GM23338 (cell line): ENCODE measurements around the gene LASP1NB.

Experiments
- ATAC-seq: fragments of 200-7000 bp; cut with Tn5 transposase; 3 replicates; pipeline ENCODE4 v1.9.1; 2020
- DNase-seq: peaks from one replicate; pipeline ENCODE4 v3.0.0-alpha.2; 2015; ENCODE audit warnings: low spot score
- H2AFZ ChIP-seq: fragments of 200-600 bp; sonication (generic); 2 replicates; pipeline ENCODE4 v1.8.0; 2016; ENCODE audit warnings: antibody characterized with exemption, mild to moderate bottlenecking, moderate library complexity
- H3F3A ChIP-seq: fragments of 200-600 bp; sonication (generic); replicated peaks from 2 replicates; pipeline ENCODE4 v1.8.0; 2017; ENCODE audit warnings: antibody characterized with exemption, mixed run types, low read depth
- H3K27ac ChIP-seq: fragments of 200-600 bp; sonication (generic); 2 replicates; pipeline ENCODE4 v1.6.1; 2016; ENCODE audit warnings: low read depth
- H3K27me3 ChIP-seq: fragments of 200-600 bp; sonication (generic); 2 replicates; pipeline ENCODE4 v1.8.0; 2016; ENCODE audit warnings: mild to moderate bottlenecking, mixed run types, moderate library complexity; ENCODE audit not compliant: insufficient read depth
- H3K36me3 ChIP-seq: fragments of 200-600 bp; sonication (generic); 2 replicates; pipeline ENCODE4 v1.8.0; 2016; ENCODE audit warnings: mild to moderate bottlenecking; ENCODE audit not compliant: insufficient read depth
- H3K4me1 ChIP-seq: fragments of 200-600 bp; sonication (generic); 2 replicates; pipeline ENCODE4 v1.8.0; 2016; ENCODE audit warnings: mild to moderate bottlenecking, moderate library complexity; ENCODE audit not compliant: insufficient read depth
- H3K4me2 ChIP-seq: fragments of 200-600 bp; sonication (generic); 2 replicates; pipeline ENCODE4 v1.7.1; 2017; ENCODE audit warnings: mixed run types
- H3K4me3 ChIP-seq: fragments of 200-600 bp; sonication (generic); 2 replicates; pipeline ENCODE4 v1.6.1; 2016; ENCODE audit warnings: mixed run types
- H3K79me2 ChIP-seq: fragments of 200-600 bp; sonication (generic); replicated peaks from 2 replicates; pipeline ENCODE4 v1.8.0; 2017; ENCODE audit warnings: mild to moderate bottlenecking; ENCODE audit not compliant: insufficient read depth
- H3K9me2 ChIP-seq: fragments of 200-600 bp; sonication (generic); 2 replicates; pipeline ENCODE4 v1.8.0; 2017; ENCODE audit not compliant: insufficient read depth
- H4K20me1 ChIP-seq: fragments of 200-600 bp; sonication (generic); replicated peaks from 2 replicates; pipeline ENCODE4 v1.8.0; 2017; ENCODE audit warnings: mild to moderate bottlenecking; ENCODE audit not compliant: insufficient read depth
- H3K27ac Mint-ChIP-seq: 2 replicates; pipeline ENCODE4 v1.8.0; 2020; ENCODE audit warnings: inconsistent platforms, mild to moderate bottlenecking, moderate library complexity, mixed read lengths
- H3K27me3 Mint-ChIP-seq: 3 replicates; pipeline ENCODE4 v1.8.0; 2022; ENCODE audit warnings: low read depth, mild to moderate bottlenecking, moderate library complexity, mixed read lengths, inconsistent platforms; ENCODE audit not compliant: insufficient read depth, poor library complexity
- H3K36me3 Mint-ChIP-seq: 3 replicates; pipeline ENCODE4 v1.8.0; 2021; ENCODE audit warnings: low read depth, mild to moderate bottlenecking, inconsistent platforms, moderate library complexity, mixed read lengths
- H3K4me1 Mint-ChIP-seq: 3 replicates; pipeline ENCODE4 v1.8.0; 2020; ENCODE audit warnings: mild to moderate bottlenecking, inconsistent platforms, mixed read lengths
- H3K4me3 Mint-ChIP-seq: 3 replicates; pipeline ENCODE4 v1.8.0; 2021; ENCODE audit warnings: moderate library complexity, mild to moderate bottlenecking, inconsistent platforms, mixed read lengths
- H3K9me3 Mint-ChIP-seq: 3 replicates; pipeline ENCODE4 v1.8.0; 2020; ENCODE audit warnings: moderate library complexity, mild to moderate bottlenecking, inconsistent platforms, mixed read lengths
- CTCF ChIP-seq, 2 experiments: fragments of 200-600 bp in 1 of 2; sonication (generic) in 1 of 2; conservative IDR thresholded peaks; 2 replicates each; pipeline versions ENCODE4 v1.5.1 to v1.6.1; 2016 to 2017; ENCODE audit warnings: antibody characterized with exemption in 2 of 2, low read depth in 2 of 2, mild to moderate bottlenecking in 2 of 2, moderate library complexity in 1 of 2
- ETS1 ChIP-seq: IDR thresholded peaks from 2 replicates; pipeline ENCODE4 v1.6.1; 2016; ENCODE audit warnings: antibody characterized with exemption
- EZH2phosphoT487 ChIP-seq: fragments of 200-600 bp; sonication (generic); IDR thresholded peaks from one replicate; pipeline ENCODE4 v1.8.1; 2018; ENCODE audit warnings: antibody characterized with exemption; ENCODE audit not compliant: unreplicated experiment
- NANOG ChIP-seq: IDR thresholded peaks from 2 replicates; pipeline ENCODE4 v1.6.1; 2016; ENCODE audit warnings: antibody characterized with exemption, borderline replicate concordance
- POLR2AphosphoS5 ChIP-seq: IDR thresholded peaks from 2 replicates; pipeline ENCODE4 v1.6.1; 2016; ENCODE audit warnings: antibody characterized with exemption, low read depth
- REST ChIP-seq: IDR thresholded peaks from one replicate; pipeline ENCODE4 v1.6.1; 2018; ENCODE audit warnings: antibody characterized with exemption; ENCODE audit not compliant: unreplicated experiment
- STAT1 ChIP-seq: IDR thresholded peaks from one replicate; pipeline ENCODE4 v1.6.1; 2016; ENCODE audit warnings: antibody characterized with exemption; ENCODE audit not compliant: unreplicated experiment
- ZNF114 ChIP-seq: fragments of 250-450 bp; sonication (Bioruptor Pico); IDR thresholded peaks from 2 replicates; pipeline ENCODE4 v1.5.0; 2020; ENCODE audit warnings: mild to moderate bottlenecking, moderate library complexity
- ZNF331 ChIP-seq: fragments of 250-450 bp; sonication (Bioruptor Pico); IDR thresholded peaks from 2 replicates; pipeline ENCODE4 v1.5.0; 2020; ENCODE audit warnings: low read depth, mild to moderate bottlenecking, moderate library complexity

LASP1NB gene

DNA sequence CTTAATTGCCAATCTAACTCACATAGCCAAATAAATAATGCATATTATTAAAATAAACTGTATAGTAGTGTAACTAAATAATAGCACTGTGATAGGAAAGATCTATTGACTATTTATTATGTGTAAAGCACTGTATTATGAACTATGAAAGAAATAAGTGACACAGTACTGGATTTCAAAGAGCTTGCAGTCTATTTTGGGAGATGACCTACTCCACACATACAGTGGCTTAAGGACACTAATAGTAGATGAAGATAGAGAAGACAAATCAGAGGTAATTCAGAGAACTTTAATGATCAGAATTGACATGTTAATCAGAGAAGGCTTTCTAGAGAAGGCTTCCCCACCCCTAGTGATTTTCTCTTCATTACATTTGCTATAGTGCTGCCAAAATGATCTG lies 14.6 kb downstream of the LASP1NB start (continued):
- TF ChIP-seq REST, result no peak
- TF ChIP-seq ZNF331 (CRISPR knock-in tag), result no peak
- TF ChIP-seq ZNF114 (CRISPR knock-in tag), result no peak

DNA sequence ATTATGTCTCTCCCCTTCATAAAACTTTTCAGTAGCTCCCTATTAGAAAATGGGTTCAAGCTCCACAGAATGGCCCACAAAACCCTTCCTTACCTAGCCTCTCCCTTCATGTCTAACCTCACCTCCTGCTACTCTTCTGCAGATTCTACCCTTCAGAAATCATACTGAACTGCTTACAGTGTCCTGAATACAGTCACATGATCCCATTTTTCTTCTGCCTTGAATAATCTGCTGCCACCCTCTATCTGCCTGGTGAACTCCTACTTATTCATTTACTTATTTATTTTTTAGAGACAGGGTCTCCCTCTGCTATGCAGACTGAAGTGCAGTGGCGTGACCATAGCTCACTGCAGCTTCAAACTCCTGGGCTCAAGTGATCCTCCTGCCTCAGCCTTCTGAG lies 15.0 kb downstream of the LASP1NB start:
- Histone ChIP-seq H3K27ac (no peak overlapping the region; the same call in 1 of the 2 replicates), H4K20me1 (no peaks in the 10 kb centered on the region), H3K36me3 (no peaks in the 10 kb centered on the region), H3K27me3 (no peaks in the 10 kb centered on the region), H3K4me1 (peaks cover 6% of the 10 kb centered on the region; the same call in 1 of the 2 replicates), H2AFZ (peak overlapping the region; percentile 39; the same call in 1 of the 2 replicates), H3K9me2 (no peaks in the 10 kb centered on the region), H3K79me2 (no peaks in the 10 kb centered on the region), H3F3A (no peaks in the 10 kb centered on the region), H3K4me2 (no peak overlapping the region), H3K4me3 (no peak overlapping the region)
- no peak overlapping the region for H3K4me3 Mint-ChIP-seq
- peaks cover 2% of the 10 kb centered on the region for H3K27me3 Mint-ChIP-seq
- DNase-seq (no peak), ATAC-seq (no peak)
- H3K9me3 Mint-ChIP-seq, result no peaks in the 10 kb centered on the region
- no peak overlapping the region for H3K27ac Mint-ChIP-seq
- peaks cover 5% of the 10 kb centered on the region for H3K4me1 Mint-ChIP-seq
- H3K36me3 Mint-ChIP-seq, result no peaks in the 10 kb centered on the region
- no peak for TF ChIP-seq CTCF (conservative IDR thresholded peaks at IDR 0.05; ENCODE audit: low read depth in 2 of 2)
- no peak for TF ChIP-seq POLR2AphosphoS5
- TF ChIP-seq EZH2phosphoT487, result no peak
- TF ChIP-seq REST, result no peak
- TF ChIP-seq NANOG, result no peak
- TF ChIP-seq STAT1, result no peak
- no peak for TF ChIP-seq ZNF331 (CRISPR knock-in tag)
- TF ChIP-seq ETS1, result no peak
